A549 (cell line): ENCODE measurements around the gene MS4A6A.

ENCODE experiments used
- CTCF ChIP-seq: fragments of >200 bp; sonication (Bioruptor Twin); formaldehyde crosslinking; IDR thresholded peaks from 3 replicates; pipeline ENCODE4 v1.5.1; 2016
- MAX ChIP-seq: IDR thresholded peaks from 2 replicates; pipeline ENCODE4 v1.6.1; 2012
- MAZ ChIP-seq: fragments of 150-350 bp; IDR thresholded peaks from 2 replicates; pipeline ENCODE4 v1.6.1; 2014; ENCODE audit warnings: antibody characterized with exemption, low read depth, low read length, borderline replicate concordance
- POLR2A ChIP-seq: IDR thresholded peaks from 2 replicates; pipeline ENCODE4 v1.6.1; 2012; ENCODE audit warnings: mild to moderate bottlenecking, low read length
- RAD21 ChIP-seq, 2 experiments: fragments of >200 bp in 1 of 2; sonication (Bioruptor Twin) in 1 of 2; formaldehyde crosslinking in 1 of 2; IDR thresholded peaks in 1 of 2; conservative IDR thresholded peaks in 1 of 2; 2 replicates in 1 of 2; 3 replicates in 1 of 2; pipeline ENCODE4 v1.6.1; 2012 to 2018; ENCODE audit warnings: inconsistent platforms in 1 of 2
- REST ChIP-seq: fragments of 200-600 bp; sonication (generic); IDR thresholded peaks from 2 replicates; pipeline ENCODE4 v1.6.1; 2016; ENCODE audit warnings: antibody characterized with exemption, mild to moderate bottlenecking, moderate library complexity
- SMC3 ChIP-seq: fragments of >200 bp; sonication (Bioruptor Twin); formaldehyde crosslinking; IDR thresholded peaks from 3 replicates; pipeline ENCODE4 v1.6.1; 2018; ENCODE audit warnings: inconsistent platforms
- SREBF2 ChIP-seq: fragments of 450-650 bp; IDR thresholded peaks from 2 replicates; pipeline ENCODE4 v1.6.1; 2014; ENCODE audit warnings: mild to moderate bottlenecking, moderate library complexity

- no peak for TF ChIP-seq CTCF
- TF ChIP-seq RAD21 (conservative IDR thresholded peaks at IDR 0.05 in 1 of 2, IDR thresholded peaks at IDR 0.05 in 1 of 2), result no peak
- TF ChIP-seq MAX, result no peak
- TF ChIP-seq POLR2A, result no peak
- no peak for TF ChIP-seq MAZ
- no peak for TF ChIP-seq SREBF2
- no peak for TF ChIP-seq REST
- TF ChIP-seq SMC3, result no peak
These were observed 55.5 kb downstream of the MS4A6A start for GRCh38 chr11:60127311-60127811.
